Uterus (tissue), 2 donors: ENCODE data around the gene CCS.

Experiments used
- CTCF ChIP-seq, 4 experiments: fragments of 200-600 bp in 2 of 4; fragments of 450-650 bp in 2 of 4; sonication (generic) in 2 of 4; IDR thresholded peaks; one replicate each; pipeline ENCODE4 v1.5.1; 2016 to 2019; ENCODE audit warnings: antibody characterized with exemption in 4 of 4, mild to moderate bottlenecking in 2 of 4, moderate library complexity in 1 of 4
- POLR2A ChIP-seq, 2 donors: fragments of 450-650 bp; IDR thresholded peaks; one replicate each; pipeline ENCODE4 v1.6.1; 2016; ENCODE audit warnings: antibody characterized with exemption in 2 of 2, mild to moderate bottlenecking in 1 of 2, moderate library complexity in 1 of 2

DNA sequence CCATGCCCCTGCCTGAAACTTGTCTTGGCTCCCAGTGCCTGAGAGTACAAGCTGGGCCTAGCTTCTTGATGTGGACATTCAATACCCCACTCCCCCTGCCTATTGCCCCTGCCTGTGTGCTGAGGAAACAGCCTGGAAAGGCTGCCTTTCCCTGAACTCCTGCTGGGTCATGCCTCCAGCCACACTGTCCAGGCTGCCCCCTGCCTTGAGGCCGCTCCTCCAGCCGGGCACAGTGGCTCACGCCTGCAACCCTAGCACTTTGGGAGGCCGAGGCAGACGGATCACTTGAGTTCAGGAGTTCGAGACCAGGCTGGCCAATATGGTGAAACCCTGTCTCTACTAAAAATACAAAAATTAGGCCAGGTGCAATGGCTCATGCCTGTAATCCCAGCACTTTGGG lies 10.1 kb downstream of the CCS start:
- no peak for TF ChIP-seq CTCF (IDR thresholded peaks at IDR 0.05)
- no peak for TF ChIP-seq POLR2A (IDR thresholded peaks at IDR 0.05)
